Spleen (tissue), 11 donors: ENCODE results near the gene EYA2. TPM values are rescaled to one million over a fixed set of nuclear protein-coding genes. Genes with fewer than 3 reads are reported as not detected.

ENCODE experiments used
- DNase-seq: peaks from one replicate; pipeline ENCODE4 v3.0.0-alpha.2; 2020
- H3K27ac ChIP-seq, 8 donors: fragments of 200-600 bp; sonication (generic) in 7 of 8; 1 replicate in 4 of 8; 2 replicates in 4 of 8; pipeline versions ENCODE4 v1.5.0 to v1.8.0; 2016 to 2021; ENCODE audit warnings: inconsistent platforms in 4 of 8, mild to moderate bottlenecking in 4 of 8, moderate library complexity in 1 of 8
- H3K27me3 ChIP-seq, 7 donors: fragments of 200-600 bp; sonication (generic) in 6 of 7; replicated peaks in 1 of 7; 1 replicate in 4 of 7; 2 replicates in 3 of 7; pipeline versions ENCODE4 v1.5.0 to v1.8.0; 2016 to 2021; ENCODE audit warnings: inconsistent platforms in 3 of 7, mild to moderate bottlenecking in 1 of 7
- H3K36me3 ChIP-seq, 6 donors: fragments of 200-600 bp; sonication (generic) in 5 of 6; 1 replicate in 4 of 6; 2 replicates in 2 of 6; pipeline versions ENCODE4 v1.5.0 to v1.8.0; 2016 to 2021; ENCODE audit warnings: inconsistent platforms in 2 of 6
- H3K4me1 ChIP-seq, 6 donors: fragments of 200-600 bp; sonication (generic) in 5 of 6; 1 replicate in 3 of 6; 2 replicates in 3 of 6; pipeline versions ENCODE4 v1.5.0 to v1.8.0; 2016 to 2021; ENCODE audit warnings: inconsistent platforms in 3 of 6
- H3K4me3 ChIP-seq, 8 donors: fragments of 200-600 bp; sonication (generic) in 7 of 8; 1 replicate in 4 of 8; 2 replicates in 4 of 8; pipeline versions ENCODE4 v1.5.0 to v1.8.0; 2016 to 2021; ENCODE audit warnings: inconsistent platforms in 4 of 8, mild to moderate bottlenecking in 4 of 8, moderate library complexity in 2 of 8
- H3K9me3 ChIP-seq, 8 donors: fragments of 200-600 bp; sonication (generic) in 7 of 8; 1 replicate in 4 of 8; 2 replicates in 4 of 8; pipeline versions ENCODE4 v1.5.0 to v1.8.0; 2016 to 2021; ENCODE audit warnings: inconsistent platforms in 4 of 8
- POLR2A ChIP-seq, 3 donors: fragments of 450-650 bp; IDR thresholded peaks; one replicate each; pipeline ENCODE4 v1.5.1; 2017; ENCODE audit warnings: antibody characterized with exemption in 3 of 3, mild to moderate bottlenecking in 1 of 3
- POLR2AphosphoS5 ChIP-seq, 3 donors: sonication (generic); formaldehyde crosslinking; IDR thresholded peaks; one replicate each; pipeline ENCODE4 v1.5.1; 2017; ENCODE audit warnings: antibody characterized with exemption in 3 of 3
- WGBS, 5 donors: extraction: QIAGEN DNeasy Blood & Tissue Kit in 3 of 5; methylation state at CpG; one replicate each; pipeline versions ENCODE4 v1.1.5 to v1.1.7; 2013 to 2018; 5-methylcytosine and 5-hydroxymethylcytosine counted together
- intact Hi-C: fragments of 100-400 bp; cut with DNase I; formaldehyde crosslinking; loops from one replicate; pipeline ENCODE4 v1.15.0; 2023; ENCODE audit warnings: low total_unique reads
- polyA plus RNA-seq, 3 donors: library from polyadenylated mRNA; stranded (reverse); fragments of 200-250 nt; gene quantifications; one replicate each; pipeline ENCODE4 v1.2.1, GENCODE V29; 2013
- total RNA-seq, 7 donors: library from RNA; depleted of rRNA in 3 of 7; stranded (reverse); fragments of >200 nt in 3 of 7; fragmentation: NEBNext Ultra II Directional in 4 of 7; extraction: Animal tissue kit (Norgen Biotek cat#: 25700) in 4 of 7; gene quantifications; one replicate each; pipeline versions ENCODE4 v1.1.0 to v1.2.1, GENCODE V29; 2016 to 2021
- TF ChIP-seq, protein P1 (sequence below), 11 experiments: fragments of 200-600 bp in 7 of 11; fragments of 450-650 bp in 4 of 11; sonication (generic) in 4 of 11; IDR thresholded peaks in 8 of 11; conservative IDR thresholded peaks in 3 of 11; 1 replicate in 7 of 11; 2 replicates in 4 of 11; pipeline versions ENCODE4 v1.4.0 to v1.8.0; 2016 to 2021; ENCODE audit warnings: antibody characterized with exemption in 11 of 11, inconsistent platforms in 4 of 11, mild to moderate bottlenecking in 1 of 11
- donor health status: healthy with polysubstance abuse.
- donor health status: DM: no; HTN: no; CAD: no; lungs with moderate emphysema.
- donor health status: DM: no; HTN: no; CAD: no.
- donor health status: Bipolar disorder and iron deficiency.
- donor health status: healthy.
- donor health status: DM: no; HTN: no; CAD: no.
- donor health status: DM: yes; HTN: yes; CAD: no.

Gene EYA2
- total and polyA plus RNA-seq, 10 donors, result 0.26 to 0.76 (median 0.51) TPM; not detected in 1

DNA sequence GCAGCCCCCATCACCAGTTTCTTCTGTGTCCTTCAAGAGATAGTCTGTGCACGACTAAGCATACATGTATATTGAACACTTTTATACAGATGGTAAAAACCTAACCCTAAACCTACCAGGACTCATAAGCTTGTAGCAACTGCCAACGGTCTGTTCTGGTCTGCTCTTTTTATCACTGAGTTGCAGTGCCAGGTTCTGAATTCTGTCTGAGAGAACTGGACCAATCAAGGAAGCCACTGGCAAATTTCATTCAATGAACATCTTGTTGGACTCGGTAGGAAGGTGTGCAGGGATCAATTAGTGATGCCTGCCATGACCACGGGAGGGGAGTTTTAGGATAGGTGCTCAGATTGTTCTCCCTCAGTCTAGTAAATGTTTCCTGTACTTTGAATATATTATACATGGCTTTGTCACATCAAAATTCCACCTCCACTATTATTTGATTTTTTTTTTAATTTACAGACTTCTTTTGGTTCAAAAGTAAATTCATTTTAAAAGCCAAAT is 146.8 kb downstream of the EYA2 start:
- 69 to 81% (median 69%) methylated on average over 4 of the region's 4 CpGs for WGBS, 5 donors
- DNase-seq, result no peak
- Histone ChIP-seq H3K4me1 (no peaks in the 10 kb centered on the region), H3K36me3 (no peaks in the 10 kb centered on the region), H3K27ac (no peak overlapping the region), H3K9me3 (peaks cover 0 to 21% (median 11%) of the 10 kb centered on the region in 8 donors), H3K4me3 (no peak overlapping the region), H3K27me3 (peaks cover 0 to 29% (median 0%) of the 10 kb centered on the region in 7 donors)
- TF ChIP-seq POLR2A (IDR thresholded peaks at IDR 0.05) (no peak), POLR2AphosphoS5 (IDR thresholded peaks at IDR 0.05) (no peak)
- TF ChIP-seq, protein P1, sequence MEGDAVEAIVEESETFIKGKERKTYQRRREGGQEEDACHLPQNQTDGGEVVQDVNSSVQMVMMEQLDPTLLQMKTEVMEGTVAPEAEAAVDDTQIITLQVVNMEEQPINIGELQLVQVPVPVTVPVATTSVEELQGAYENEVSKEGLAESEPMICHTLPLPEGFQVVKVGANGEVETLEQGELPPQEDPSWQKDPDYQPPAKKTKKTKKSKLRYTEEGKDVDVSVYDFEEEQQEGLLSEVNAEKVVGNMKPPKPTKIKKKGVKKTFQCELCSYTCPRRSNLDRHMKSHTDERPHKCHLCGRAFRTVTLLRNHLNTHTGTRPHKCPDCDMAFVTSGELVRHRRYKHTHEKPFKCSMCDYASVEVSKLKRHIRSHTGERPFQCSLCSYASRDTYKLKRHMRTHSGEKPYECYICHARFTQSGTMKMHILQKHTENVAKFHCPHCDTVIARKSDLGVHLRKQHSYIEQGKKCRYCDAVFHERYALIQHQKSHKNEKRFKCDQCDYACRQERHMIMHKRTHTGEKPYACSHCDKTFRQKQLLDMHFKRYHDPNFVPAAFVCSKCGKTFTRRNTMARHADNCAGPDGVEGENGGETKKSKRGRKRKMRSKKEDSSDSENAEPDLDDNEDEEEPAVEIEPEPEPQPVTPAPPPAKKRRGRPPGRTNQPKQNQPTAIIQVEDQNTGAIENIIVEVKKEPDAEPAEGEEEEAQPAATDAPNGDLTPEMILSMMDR (IDR thresholded peaks at IDR 0.05 in 8 of 11, conservative IDR thresholded peaks at IDR 0.05 in 3 of 11), result no peak
- intact Hi-C loops, result no loop called here

DNA sequence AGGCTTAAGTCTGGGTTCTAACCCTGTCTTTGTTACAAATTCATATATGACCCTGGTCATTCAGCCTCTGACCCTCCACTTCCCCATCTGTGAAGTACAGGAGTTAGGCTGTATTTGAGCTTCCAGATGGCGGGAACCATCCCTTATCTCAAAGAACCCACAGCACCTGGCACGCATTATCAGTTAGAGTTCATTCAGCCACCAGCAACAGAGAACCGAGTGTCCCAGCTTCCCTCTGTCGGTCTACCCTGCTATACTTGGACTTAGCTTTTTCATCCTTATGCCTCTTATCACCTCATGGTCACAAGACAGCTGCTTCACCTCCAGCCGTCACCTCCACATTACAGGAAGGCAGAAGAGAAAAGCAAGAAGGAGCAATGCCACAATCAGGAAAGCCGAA is 147.8 kb downstream of the EYA2 start:
- Histone ChIP-seq H3K4me1 (no peaks in the 10 kb centered on the region), H3K4me3 (no peak overlapping the region), H3K27ac (no peak overlapping the region), H3K36me3 (no peaks in the 10 kb centered on the region), H3K9me3 (peaks cover 0 to 19% (median 11%) of the 10 kb centered on the region in 8 donors), H3K27me3 (peaks cover 0 to 30% (median 0%) of the 10 kb centered on the region in 7 donors)
- WGBS, 5 donors, result 74 to 93% (median 89%) methylated on average over 6 of the region's 6 CpGs
- TF ChIP-seq POLR2A (IDR thresholded peaks at IDR 0.05), result no peak
- no peak for DNase-seq
- intact Hi-C loops, result no loop called here

DNA sequence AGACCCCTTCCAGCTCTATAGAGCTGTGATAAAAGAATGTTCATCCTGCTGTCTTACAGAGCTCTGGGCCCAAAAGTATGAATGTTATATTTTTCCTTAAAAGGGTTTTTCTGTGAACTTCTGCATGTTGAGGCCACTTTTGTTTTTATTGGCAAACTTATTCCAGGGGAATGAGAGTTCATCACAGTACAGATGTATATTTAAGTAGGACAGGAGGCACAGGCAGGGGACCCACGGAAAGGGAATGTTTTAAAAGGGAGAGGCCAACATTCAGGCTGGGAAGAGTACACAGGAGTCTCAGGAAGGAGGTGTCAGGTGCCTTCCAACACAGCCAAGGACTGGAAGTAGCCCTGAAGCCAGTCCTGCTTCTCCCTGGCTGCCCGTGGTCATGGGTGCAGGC is 148.4 kb downstream of the EYA2 start:
- peaks cover 0 to 36% (median 0%) of the 10 kb centered on the region in 7 donors for H3K27me3 ChIP-seq

DNA sequence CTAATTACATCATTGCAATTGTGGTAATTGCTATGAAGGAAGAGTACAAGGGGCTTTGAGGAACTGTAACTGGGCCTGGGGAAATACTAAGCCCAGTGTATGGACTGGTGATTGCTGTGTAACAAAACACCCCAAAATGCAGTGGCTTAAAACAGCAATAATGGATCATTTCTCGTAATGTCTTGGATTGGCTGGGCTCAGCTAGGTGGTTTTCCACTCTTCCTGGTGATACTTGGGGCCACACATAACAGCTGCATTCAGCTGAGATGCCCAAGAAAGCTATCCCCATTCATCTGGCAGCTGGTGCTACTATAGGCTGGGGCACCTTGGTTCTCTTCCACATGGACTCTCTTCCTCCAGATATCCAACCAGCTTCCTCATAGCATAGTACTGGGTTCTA is 150.3 kb downstream of the EYA2 start:
- Histone ChIP-seq H3K27ac (no peak overlapping the region), H3K27me3 (peaks cover 0 to 34% (median 0%) of the 10 kb centered on the region in 7 donors), H3K9me3 (peaks cover 0 to 15% (median 11%) of the 10 kb centered on the region in 8 donors), H3K4me1 (no peaks in the 10 kb centered on the region), H3K36me3 (no peaks in the 10 kb centered on the region), H3K4me3 (no peak overlapping the region)
- WGBS, 5 donors, result 63 to 100% (median 77%) methylated on average over 1 of the region's 1 CpG
- no peak for DNase-seq
- TF ChIP-seq POLR2A (IDR thresholded peaks at IDR 0.05) (no peak), POLR2AphosphoS5 (IDR thresholded peaks at IDR 0.05) (no peak)
- TF ChIP-seq, protein P1 (IDR thresholded peaks at IDR 0.05 in 8 of 11, conservative IDR thresholded peaks at IDR 0.05 in 3 of 11), result no peak
- intact Hi-C loops, result no loop called here

More for the DNA sequence above, 148.4 kb downstream of the EYA2 start:
- Histone ChIP-seq H3K36me3 (no peaks in the 10 kb centered on the region), H3K27ac (no peak overlapping the region), H3K4me3 (no peak overlapping the region), H3K4me1 (no peaks in the 10 kb centered on the region), H3K9me3 (peaks cover 0 to 15% (median 11%) of the 10 kb centered on the region in 8 donors)
- no peak for TF ChIP-seq POLR2A (IDR thresholded peaks at IDR 0.05)
- TF ChIP-seq, protein P1 (IDR thresholded peaks at IDR 0.05 in 8 of 11, conservative IDR thresholded peaks at IDR 0.05 in 3 of 11), result no peak
- no peak for TF ChIP-seq POLR2AphosphoS5 (IDR thresholded peaks at IDR 0.05)
- DNase-seq, result no peak
- intact Hi-C loops, result no loop called here
- WGBS, 5 donors, result 56 to 77% (median 65%) methylated on average over 2 of the region's 2 CpGs
